HG02840 (cell line): ENCODE results near the gene HLA-DQB1.
A peak's percentile ranks its signal among the peaks of the same experiment; 100 is the strongest.
"Not testable (repeated sequence)": the region's sequence is repeated elsewhere in the genome, so short reads cannot be mapped to it uniquely, and the experiment has no call there.

Source experiments
- ATAC-seq: cut with Tn5 transposase; IDR thresholded peaks from one replicate; pipeline ENCODE4 v1.9.1; 2021; ENCODE audit warnings: mild to moderate bottlenecking, moderate library complexity, moderate number of reproducible peaks; ENCODE audit not compliant: unreplicated experiment, low FRiP score

Gene HLA-DQB1

GRCh38 chr6:32664354-32664753 is 2.1 kb downstream of the HLA-DQB1 start:
- ATAC-seq, result no peak

GRCh38 chr6:32662836-32663235 is 3.6 kb downstream of the HLA-DQB1 start:
- no peak for ATAC-seq

- no peak for ATAC-seq
Observed at GRCh38 chr6:32662099-32662498, 4.4 kb downstream of the HLA-DQB1 start.

GRCh38 chr6:32659856-32660595 is 6.4 kb downstream of the HLA-DQB1 start:
- ATAC-seq, result peak; percentile 71

GRCh38 chr6:32658268-32658897 is 8.1 kb downstream of the HLA-DQB1 start:
- ATAC-seq, result no peak

- ATAC-seq, result not testable (repeated sequence)
Observed at GRCh38 chr6:32657819-32658218, 8.6 kb downstream of the HLA-DQB1 start.

- ATAC-seq, result not testable (repeated sequence)
Observed at GRCh38 chr6:32657329-32657728, 9.1 kb downstream of the HLA-DQB1 start.

- no peak for ATAC-seq
Observed at GRCh38 chr6:32655203-32655710, 11.2 kb downstream of the HLA-DQB1 start.

- ATAC-seq, result no peak
Observed at GRCh38 chr6:32645047-32645703, 21.3 kb downstream of the HLA-DQB1 start.

- ATAC-seq, result no peak
Observed at GRCh38 chr6:32643904-32644303, 22.6 kb downstream of the HLA-DQB1 start.

- no peak for ATAC-seq
Observed at GRCh38 chr6:32642720-32643106, 23.7 kb downstream of the HLA-DQB1 start.

GRCh38 chr6:32641785-32642719 is 24.4 kb downstream of the HLA-DQB1 start:
- not testable (repeated sequence) for ATAC-seq

- no peak for ATAC-seq
Observed at GRCh38 chr6:32641122-32641521, 25.3 kb downstream of the HLA-DQB1 start.

GRCh38 chr6:32639440-32640394 is 26.7 kb downstream of the HLA-DQB1 start:
- ATAC-seq, result no peak

- ATAC-seq, result no peak
Observed at GRCh38 chr6:32638532-32639219, 27.8 kb downstream of the HLA-DQB1 start.

GRCh38 chr6:32637883-32638282 is 28.6 kb downstream of the HLA-DQB1 start:
- no peak for ATAC-seq

GRCh38 chr6:32637219-32637880 is 29.1 kb downstream of the HLA-DQB1 start, which contains the start of gene HLA-DQA1:
TSS of gene HLA-DQA1 (plus strand) at chr6:32637406. CDS start at chr6:32637459, 53 bp downstream.
- ATAC-seq, result peak; percentile 86
